SK-N-SH treated with all-trans-retinoic acid at 6 μM for 48 hours (cell line): ENCODE data around the gene CFAP20DC.

Source experiments
- ATAC-seq: fragments of 200-7000 bp; cut with Tn5 transposase; 3 replicates; pipeline ENCODE4 v1.9.1; 2020; ENCODE audit warnings: mild to moderate bottlenecking, moderate library complexity
- ARNTL ChIP-seq: fragments of 450-650 bp; formaldehyde crosslinking; IDR thresholded peaks from 2 replicates; pipeline ENCODE4 v1.5.0; 2020; ENCODE audit warnings: low read depth, mild to moderate bottlenecking, moderate library complexity, borderline replicate concordance
- BACH2 ChIP-seq: fragments of 250-450 bp; sonication (Bioruptor Pico); IDR thresholded peaks from 2 replicates; pipeline ENCODE4 v1.9.0; 2021; ENCODE audit warnings: mild to moderate bottlenecking, borderline replicate concordance
- CREB5 ChIP-seq: fragments of 250-450 bp; sonication (Bioruptor Pico); IDR thresholded peaks from 2 replicates; pipeline ENCODE4 v1.5.1; 2020; ENCODE audit warnings: low read depth, mild to moderate bottlenecking, moderate library complexity
- CSDC2 ChIP-seq: fragments of 250-450 bp; sonication (Bioruptor Pico); IDR thresholded peaks from 2 replicates; pipeline ENCODE4 v1.5.0; 2020; ENCODE audit warnings: mild to moderate bottlenecking, moderate library complexity
- CSRNP3 ChIP-seq: fragments of 250-450 bp; sonication (Bioruptor Pico); IDR thresholded peaks from 2 replicates; pipeline ENCODE4 v1.5.1; 2021; ENCODE audit warnings: mild to moderate bottlenecking, moderate library complexity
- ESRRG ChIP-seq: fragments of 250-450 bp; sonication (Bioruptor Pico); IDR thresholded peaks from 2 replicates; pipeline ENCODE4 v1.6.1; 2021; ENCODE audit warnings: mild to moderate bottlenecking
- GLIS3 ChIP-seq: fragments of 250-450 bp; sonication (Bioruptor Pico); IDR thresholded peaks from 2 replicates; pipeline ENCODE4 v1.5.0; 2020; ENCODE audit warnings: mild to moderate bottlenecking, moderate library complexity
- ISL1 ChIP-seq: fragments of 250-450 bp; sonication (Bioruptor Pico); IDR thresholded peaks from 2 replicates; pipeline ENCODE4 v2.1.2; 2022; ENCODE audit warnings: mild to moderate bottlenecking, moderate library complexity
- OSR1 ChIP-seq: fragments of 250-450 bp; sonication (Bioruptor Pico); IDR thresholded peaks from 2 replicates; pipeline ENCODE4 v1.8.0; 2022; ENCODE audit warnings: moderate library complexity, mild to moderate bottlenecking, inconsistent platforms
- PATZ1 ChIP-seq: fragments of 250-450 bp; sonication (Bioruptor Pico); IDR thresholded peaks from 2 replicates; pipeline ENCODE4 v1.8.0; 2020; ENCODE audit warnings: mild to moderate bottlenecking, moderate library complexity, borderline replicate concordance
- PPARA ChIP-seq: fragments of 250-450 bp; sonication (Bioruptor Pico); IDR thresholded peaks from 2 replicates; pipeline ENCODE4 v1.5.0; 2020; ENCODE audit warnings: mild to moderate bottlenecking, borderline replicate concordance
- SNAI2 ChIP-seq: fragments of 250-450 bp; sonication (Bioruptor Pico); IDR thresholded peaks from 2 replicates; pipeline ENCODE4 v1.5.0; 2020; ENCODE audit warnings: mild to moderate bottlenecking, moderate library complexity
- TCF4 ChIP-seq: fragments of 250-450 bp; sonication (Bioruptor Pico); IDR thresholded peaks from 2 replicates; pipeline ENCODE4 v1.8.0; 2021; ENCODE audit warnings: mild to moderate bottlenecking, moderate library complexity, borderline replicate concordance
- TSHZ2 ChIP-seq: fragments of 250-450 bp; sonication (Bioruptor Pico); IDR thresholded peaks from 2 replicates; pipeline ENCODE4 v1.5.0; 2020; ENCODE audit warnings: mild to moderate bottlenecking, moderate library complexity
- ZC3H10 ChIP-seq: fragments of 250-450 bp; sonication (Bioruptor Pico); IDR thresholded peaks from 2 replicates; pipeline ENCODE4 v1.5.1; 2021; ENCODE audit warnings: mild to moderate bottlenecking, moderate library complexity
- ZFP3 ChIP-seq: fragments of 250-450 bp; sonication (Bioruptor Pico); IDR thresholded peaks from 2 replicates; pipeline ENCODE4 v1.5.0; 2020; ENCODE audit warnings: mild to moderate bottlenecking, moderate library complexity
- ZNF565 ChIP-seq: fragments of 450-650 bp; formaldehyde crosslinking; conservative IDR thresholded peaks from 2 replicates; pipeline ENCODE4 v1.5.0; 2020; ENCODE audit warnings: low read depth, mild to moderate bottlenecking, moderate library complexity
- ZNF70 ChIP-seq: fragments of 450-650 bp; formaldehyde crosslinking; IDR thresholded peaks from 2 replicates; pipeline ENCODE4 v1.5.0; 2020; ENCODE audit warnings: mild to moderate bottlenecking, moderate library complexity
- ZNF8 ChIP-seq: fragments of 450-650 bp; formaldehyde crosslinking; IDR thresholded peaks from 2 replicates; pipeline ENCODE4 v1.5.0; 2020; ENCODE audit warnings: mild to moderate bottlenecking, moderate library complexity
- TF ChIP-seq, protein P1 (sequence below): fragments of 250-450 bp; sonication (Bioruptor Pico); IDR thresholded peaks from 2 replicates; pipeline ENCODE4 v1.8.0; 2021; ENCODE audit warnings: low read depth, mild to moderate bottlenecking, moderate library complexity, borderline replicate concordance

CFAP20DC gene

GRCh38 chr3:58999774-59000160 is 50.1 kb downstream of the CFAP20DC start (continued):
- TF ChIP-seq PATZ1 (CRISPR knock-in tag) (no peak), SNAI2 (CRISPR knock-in tag) (no peak), ZFP3 (CRISPR knock-in tag) (no peak), BACH2 (CRISPR knock-in tag) (no peak), ESRRG (CRISPR knock-in tag) (no peak)

- TF ChIP-seq SNAI2 (CRISPR knock-in tag): no peak
- no peak for TF ChIP-seq ARNTL (CRISPR knock-in tag)
- no peak for TF ChIP-seq CSDC2
- no peak for TF ChIP-seq CREB5 (CRISPR knock-in tag)
- TF ChIP-seq ZFP3 (CRISPR knock-in tag): no peak
- TF ChIP-seq ZNF70 (CRISPR knock-in tag): no peak
- TF ChIP-seq, protein P1, sequence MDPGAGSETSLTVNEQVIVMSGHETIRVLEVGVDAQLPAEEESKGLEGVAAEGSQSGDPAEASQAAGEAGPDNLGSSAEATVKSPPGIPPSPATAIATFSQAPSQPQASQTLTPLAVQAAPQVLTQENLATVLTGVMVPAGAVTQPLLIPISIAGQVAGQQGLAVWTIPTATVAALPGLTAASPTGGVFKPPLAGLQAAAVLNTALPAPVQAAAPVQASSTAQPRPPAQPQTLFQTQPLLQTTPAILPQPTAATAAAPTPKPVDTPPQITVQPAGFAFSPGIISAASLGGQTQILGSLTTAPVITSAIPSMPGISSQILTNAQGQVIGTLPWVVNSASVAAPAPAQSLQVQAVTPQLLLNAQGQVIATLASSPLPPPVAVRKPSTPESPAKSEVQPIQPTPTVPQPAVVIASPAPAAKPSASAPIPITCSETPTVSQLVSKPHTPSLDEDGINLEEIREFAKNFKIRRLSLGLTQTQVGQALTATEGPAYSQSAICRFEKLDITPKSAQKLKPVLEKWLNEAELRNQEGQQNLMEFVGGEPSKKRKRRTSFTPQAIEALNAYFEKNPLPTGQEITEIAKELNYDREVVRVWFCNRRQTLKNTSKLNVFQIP (CRISPR knock-in tag): no peak
- no peak for TF ChIP-seq PPARA
- TF ChIP-seq CSRNP3: no peak
- TF ChIP-seq TSHZ2: no peak
- TF ChIP-seq ZNF565 (CRISPR knock-in tag): no peak
- TF ChIP-seq ZC3H10: no peak
- TF ChIP-seq ZNF8: no peak
- TF ChIP-seq PATZ1 (CRISPR knock-in tag): no peak
- TF ChIP-seq ESRRG (CRISPR knock-in tag): no peak
- TF ChIP-seq TCF4 (CRISPR knock-in tag): no peak
- TF ChIP-seq GLIS3 (CRISPR knock-in tag): no peak
- no peak for TF ChIP-seq ISL1
- no peak for TF ChIP-seq OSR1 (CRISPR knock-in tag)
- no peak for TF ChIP-seq BACH2 (CRISPR knock-in tag)
These were observed 50.6 kb downstream of the CFAP20DC start for GRCh38 chr3:58999134-58999773.

More at GRCh38 chr3:58999134-58999773, 50.6 kb downstream of the CFAP20DC start:
- no peak for ATAC-seq
